Activated T-cell treated with anti-CD3 and anti-CD28 coated beads for 48 hours (primary cell): ENCODE data around the gene SLC44A3.

Source experiments
- DNase-seq: peaks from one replicate; pipeline ENCODE4 v3.0.0-alpha.2; 2020; ENCODE audit warnings: low read depth

The SLC44A3 gene

GRCh38 chr1:94912263-94913184, 92.4 kb downstream of the SLC44A3 start:
- DNase-seq = no peak

- no peak for DNase-seq
Observed at GRCh38 chr1:94917251-94917650, 97.1 kb downstream of the SLC44A3 start.

- DNase-seq = no peak
Observed at GRCh38 chr1:94919241-94920030, 99.3 kb downstream of the SLC44A3 start.

DNA sequence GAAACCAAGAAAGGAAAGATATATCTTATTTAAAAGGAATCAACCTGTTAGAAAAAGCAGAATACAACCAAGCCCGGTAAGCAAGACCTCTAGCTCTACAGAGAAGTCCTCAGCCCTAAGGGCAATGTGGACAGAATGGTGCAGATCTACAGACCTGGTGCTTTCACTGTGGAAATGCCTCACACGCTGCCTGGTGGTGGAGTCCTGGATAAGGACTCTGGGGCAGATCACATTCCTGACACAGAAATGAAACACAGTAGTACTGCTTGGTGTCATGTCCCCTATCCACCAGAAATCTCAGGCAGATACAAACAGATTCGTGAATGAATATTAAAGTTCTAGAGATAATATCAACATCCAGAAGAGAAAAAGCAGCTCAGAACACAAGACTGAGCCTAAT, 99.9 kb downstream of the SLC44A3 start:
- no peak for DNase-seq

DNA sequence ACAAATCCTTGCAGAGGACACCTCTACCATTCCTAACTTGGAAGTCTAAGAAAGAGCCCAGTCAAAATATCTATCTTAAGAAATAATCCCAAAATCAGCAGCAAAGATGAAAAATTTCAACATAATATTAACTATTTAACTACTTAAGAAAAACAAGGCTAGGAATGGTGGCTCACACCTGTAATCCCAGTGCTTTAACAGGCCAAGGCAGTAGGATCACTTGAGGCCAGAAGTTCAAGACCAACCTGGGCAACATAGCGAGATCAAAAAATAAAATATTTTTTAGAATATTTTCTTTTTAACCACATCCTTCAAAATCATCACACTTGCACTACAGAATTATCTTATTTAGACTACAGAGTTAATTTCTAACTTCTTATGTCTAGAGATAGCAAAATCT, 101.8 kb downstream of the SLC44A3 start:
- no peak for DNase-seq

GRCh38 chr1:94922761-94923331, 102.7 kb downstream of the SLC44A3 start:
- no peak for DNase-seq

DNA sequence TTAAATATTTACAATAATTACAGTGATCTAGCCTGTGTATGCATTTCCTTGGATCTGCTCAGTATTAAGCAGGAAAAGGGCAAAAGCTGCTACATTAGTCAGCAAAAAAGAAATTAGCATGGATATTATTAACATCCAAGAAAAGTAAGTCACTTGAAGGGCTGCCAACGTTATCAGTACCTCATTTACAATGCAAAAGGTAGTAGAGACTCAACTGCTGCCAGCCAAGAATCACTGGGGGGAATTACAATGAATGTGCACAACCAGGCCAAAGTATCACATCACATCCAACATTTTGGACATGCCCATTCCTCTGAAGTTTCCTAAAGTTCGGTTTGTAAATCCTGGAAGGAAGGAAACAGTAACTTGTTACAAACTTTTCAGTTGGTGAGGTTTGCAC, 104.8 kb downstream of the SLC44A3 start:
- no peak for DNase-seq

DNA sequence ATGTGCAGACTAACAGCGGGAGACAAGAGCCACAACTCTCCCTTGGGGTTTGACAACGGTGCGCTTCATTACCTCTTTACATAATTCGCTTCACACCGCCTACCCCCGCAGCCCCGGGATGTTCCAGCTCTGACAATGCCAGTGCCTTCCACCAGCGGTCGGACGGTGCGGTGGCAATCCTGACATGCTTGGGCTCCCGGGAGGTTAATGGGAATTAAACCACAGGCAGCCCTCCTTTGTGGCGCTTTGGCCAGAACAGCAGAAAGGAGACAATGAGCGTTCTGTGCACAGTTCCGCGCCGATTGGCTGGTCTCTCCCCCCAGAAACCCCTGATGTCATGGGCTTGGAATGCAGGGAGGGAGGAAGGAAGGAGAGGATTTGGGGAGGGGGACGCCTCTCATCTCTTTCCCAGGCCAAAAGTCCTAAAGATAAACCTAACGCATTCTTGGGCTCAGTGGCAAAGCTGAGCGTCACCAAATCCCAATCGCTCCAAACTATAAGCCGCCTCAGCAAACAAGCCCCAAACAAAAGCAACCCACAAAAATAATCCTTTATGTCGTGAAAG, 105.5 kb downstream of the SLC44A3 start:
- DNase-seq = no peak

- peak; percentile 19 for DNase-seq
Observed at GRCh38 chr1:94926126-94926914, 106.2 kb downstream of the SLC44A3 start.

GRCh38 chr1:94926915-94927404, 106.8 kb downstream of the SLC44A3 start, which contains the start of gene CNN3:
Gene CNN3 (minus strand): TSS chr1:94927110. CDS start chr1:94926894, 216 bp downstream.
- DNase-seq = peak; percentile 63

DNA sequence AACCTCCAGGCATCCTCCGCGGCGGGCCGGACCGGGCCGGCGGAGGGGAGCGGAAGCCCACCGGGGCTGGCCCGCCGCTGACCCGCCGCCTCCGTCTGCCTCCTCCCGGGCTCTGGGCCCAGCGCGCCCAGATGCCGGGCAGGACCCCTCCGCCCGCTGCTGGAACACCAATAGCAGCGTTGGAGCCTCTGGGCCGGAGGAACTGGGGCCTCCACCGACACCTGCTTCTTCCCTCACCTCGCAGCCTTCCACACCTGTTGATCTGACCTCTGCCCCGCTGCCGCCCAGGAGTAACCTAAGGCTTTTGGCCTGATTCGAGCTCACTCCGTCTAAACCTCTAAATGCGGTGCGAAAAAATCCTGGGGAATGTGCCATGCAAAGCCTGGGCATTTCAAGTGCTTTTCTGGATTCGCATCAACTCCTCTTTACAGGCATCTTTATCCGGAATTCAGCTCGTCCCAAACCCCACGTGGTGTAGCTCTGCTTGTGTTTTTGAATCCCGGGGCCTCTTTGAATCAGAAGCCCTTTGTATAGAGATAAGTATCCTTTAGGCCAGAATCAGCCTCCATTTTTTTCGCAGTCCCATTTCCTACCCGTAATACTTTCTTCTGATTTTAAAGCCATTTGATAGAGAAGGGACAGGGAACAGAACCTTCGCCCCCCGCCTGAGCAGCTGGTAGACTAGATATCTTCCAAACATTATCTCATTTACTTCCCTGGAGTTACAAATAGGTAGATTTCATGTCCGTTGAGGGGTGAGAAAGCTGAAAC, 107.4 kb downstream of the SLC44A3 start:
- no peak for DNase-seq

DNA sequence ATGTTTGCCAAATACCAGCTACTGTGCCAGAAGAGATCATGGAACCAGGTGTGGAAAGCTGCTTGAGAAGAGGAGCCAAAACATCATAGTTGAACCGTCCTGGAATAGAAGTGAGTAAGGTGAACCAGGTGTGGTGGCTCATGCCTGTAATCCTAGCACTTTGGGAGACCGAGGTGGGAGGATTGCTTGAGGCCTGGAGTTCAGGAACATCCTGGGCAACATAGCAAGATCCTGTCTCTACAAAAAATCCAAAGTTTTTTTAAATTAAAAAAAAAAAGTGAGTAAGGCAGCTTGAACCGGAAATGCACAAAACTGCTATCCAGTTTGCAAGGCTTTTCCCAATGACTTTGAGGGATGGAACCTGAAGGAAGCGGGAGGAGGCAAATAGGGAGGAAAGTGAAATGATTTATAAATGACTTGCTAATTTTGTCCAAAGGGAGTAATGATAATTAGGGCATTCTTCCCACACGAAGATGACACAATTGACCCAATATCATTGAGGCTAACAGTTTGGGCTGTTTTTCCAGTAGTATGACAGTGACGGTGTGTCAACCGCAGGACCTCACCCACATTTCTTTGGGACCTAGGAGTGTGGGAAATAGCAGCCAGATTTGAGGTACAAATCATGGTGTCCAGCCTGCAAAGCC, 108.3 kb downstream of the SLC44A3 start:
- no peak for DNase-seq

GRCh38 chr1:94929351-94930217, 109.4 kb downstream of the SLC44A3 start:
- no peak for DNase-seq

- DNase-seq = no peak
Observed at GRCh38 chr1:94931254-94931841, 111.2 kb downstream of the SLC44A3 start.

DNA sequence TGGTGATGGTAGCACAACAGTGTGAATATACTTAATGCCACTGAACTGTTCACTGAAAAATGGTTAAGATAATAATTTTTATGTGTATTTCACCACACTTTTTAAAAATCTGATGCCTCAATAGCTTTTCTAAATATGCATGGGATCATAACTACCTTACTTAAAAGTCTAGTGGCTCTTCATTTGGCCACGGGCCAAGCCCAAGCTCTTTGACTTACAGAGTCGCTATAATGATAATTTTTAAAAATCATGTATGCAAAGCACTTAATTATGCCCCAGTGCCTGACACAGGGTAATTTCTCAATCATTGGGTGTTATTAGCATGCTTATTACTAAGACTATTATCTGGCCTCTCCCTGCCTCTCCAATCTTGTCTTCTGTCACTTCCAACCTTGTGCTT, 114.4 kb downstream of the SLC44A3 start:
- no peak for DNase-seq

- no peak for DNase-seq
Observed at GRCh38 chr1:94935034-94935433, 114.9 kb downstream of the SLC44A3 start.

DNA sequence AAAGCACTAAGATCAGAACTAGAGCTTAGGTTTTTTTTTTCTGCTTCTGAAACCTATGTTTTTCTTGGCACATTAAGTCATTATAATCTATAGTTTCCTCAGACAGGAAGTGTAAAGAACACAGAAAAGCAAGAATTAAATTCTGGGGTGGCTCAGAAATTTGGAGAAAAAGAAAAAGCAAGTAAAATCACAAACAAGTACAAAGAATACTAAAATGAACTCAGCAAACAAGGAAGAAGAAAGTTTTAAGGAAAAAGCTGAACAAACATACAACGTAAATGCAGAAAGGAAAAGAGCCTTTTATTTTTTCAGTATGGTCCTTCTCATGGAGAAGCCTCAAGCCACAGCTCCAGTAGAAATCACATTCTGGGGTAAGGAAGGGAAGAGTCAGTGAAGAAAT, 115.3 kb downstream of the SLC44A3 start:
- no peak for DNase-seq

DNA sequence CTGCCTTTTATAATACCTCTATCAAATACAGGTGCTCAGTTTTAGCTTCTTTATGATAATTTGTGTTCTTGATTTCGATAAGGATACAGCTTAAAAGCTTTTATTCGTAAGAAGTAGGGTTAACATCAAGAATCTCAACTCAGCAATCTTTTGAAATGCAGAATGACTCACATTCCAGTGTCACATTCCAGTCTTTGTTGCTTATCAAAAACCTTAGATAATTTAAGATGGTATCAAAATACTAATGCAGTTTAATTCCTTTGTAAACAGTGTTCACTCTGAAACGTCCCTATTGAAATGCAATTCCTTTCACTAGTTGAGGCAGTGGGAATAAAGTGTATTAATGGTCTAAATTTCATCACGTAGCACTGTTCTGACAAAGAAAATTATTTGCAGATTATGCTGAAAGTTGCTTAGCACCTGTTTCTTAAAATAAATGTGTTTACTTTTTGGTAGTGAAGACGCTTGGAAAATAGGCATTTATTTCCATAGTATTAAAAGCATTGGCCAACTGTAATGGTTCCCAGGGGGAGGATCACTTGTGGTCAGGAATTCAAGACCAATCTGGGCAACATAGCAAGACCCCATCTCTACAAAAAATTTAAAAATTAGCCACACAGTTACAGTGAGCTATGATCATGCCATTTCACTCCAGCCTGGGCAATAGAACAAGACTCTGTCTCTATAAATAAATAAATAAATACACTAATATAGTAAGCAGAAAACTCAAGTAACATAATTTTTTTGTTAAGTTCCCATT, 116.9 kb downstream of the SLC44A3 start:
- no peak for DNase-seq
